OCI-LY3 (cell line): ENCODE data around the gene IMP3.

Experiments
- H2AFZ ChIP-seq: fragments of 200-600, 300-600 bp; shearing (Covaris generic); 2 replicates; pipeline ENCODE4 v1.6.0; 2014; ENCODE audit warnings: antibody characterized with exemption, low read depth, low read length
- H3K27ac ChIP-seq: fragments of 200-600, 300-600 bp; sonication (generic); 2 replicates; pipeline ENCODE4 v1.5.1; 2014; ENCODE audit warnings: mild to moderate bottlenecking, low read length, moderate library complexity, mixed read lengths
- H3K27me3 ChIP-seq: fragments of 200-600, 300-600 bp; sonication (generic); 2 replicates; pipeline ENCODE4 v1.6.1; 2014; ENCODE audit warnings: low read depth, low read length, mixed read lengths
- H3K36me3 ChIP-seq: fragments of 200-600, 300-600 bp; sonication (generic); replicated peaks from 2 replicates; pipeline ENCODE3; 2014; ENCODE audit warnings: low read depth, low read length, mixed read lengths
- H3K4me1 ChIP-seq: fragments of 300-600, 200-600 bp; sonication (generic); 2 replicates; pipeline ENCODE4 v1.6.1; 2014; ENCODE audit warnings: low read length, mixed read lengths
- H3K4me2 ChIP-seq: fragments of 200-600, 300-600 bp; sonication (generic); 2 replicates; pipeline ENCODE4 v1.6.1; 2014; ENCODE audit warnings: low read length, mixed read lengths
- H3K4me3 ChIP-seq: fragments of 300-600, 200-600 bp; sonication (generic); 2 replicates; pipeline ENCODE4 v1.5.1; 2014; ENCODE audit warnings: antibody characterized with exemption, mild to moderate bottlenecking, low read length, moderate library complexity
- H3K79me2 ChIP-seq: fragments of 300-600, 200-600 bp; shearing (Covaris generic); 2 replicates; pipeline ENCODE4 v1.6.1; 2014; ENCODE audit warnings: mild to moderate bottlenecking, low read length, mixed read lengths
- H3K9ac ChIP-seq: fragments of 300-600, 200-600 bp; shearing (Covaris generic); 2 replicates; pipeline ENCODE4 v1.6.0; 2014; ENCODE audit warnings: mild to moderate bottlenecking, low read length, moderate library complexity
- H3K9me3 ChIP-seq: fragments of 200-600, 300-600 bp; shearing (Covaris generic); 2 replicates; pipeline ENCODE4 v1.6.1; 2014; ENCODE audit warnings: low read length, mixed read lengths; ENCODE audit not compliant: insufficient read depth
- H4K20me1 ChIP-seq: fragments of 200-600, 300-600 bp; sonication (generic); 2 replicates; pipeline ENCODE4 v1.6.1; 2016; ENCODE audit warnings: low read length, mixed read lengths; ENCODE audit not compliant: insufficient read depth
- EZH2phosphoT487 ChIP-seq: fragments of 200-600 bp; shearing (Covaris generic); IDR thresholded peaks from 2 replicates; pipeline ENCODE4 v1.6.1; 2018; ENCODE audit warnings: antibody characterized with exemption, mixed run types, low read depth
- TF ChIP-seq, protein P1 (sequence below): fragments of 200-600, 300-600 bp; sonication (generic); IDR thresholded peaks from 2 replicates; pipeline ENCODE4 v1.5.1; 2014; ENCODE audit warnings: antibody characterized with exemption, low read length, low read depth

Gene IMP3

DNA sequence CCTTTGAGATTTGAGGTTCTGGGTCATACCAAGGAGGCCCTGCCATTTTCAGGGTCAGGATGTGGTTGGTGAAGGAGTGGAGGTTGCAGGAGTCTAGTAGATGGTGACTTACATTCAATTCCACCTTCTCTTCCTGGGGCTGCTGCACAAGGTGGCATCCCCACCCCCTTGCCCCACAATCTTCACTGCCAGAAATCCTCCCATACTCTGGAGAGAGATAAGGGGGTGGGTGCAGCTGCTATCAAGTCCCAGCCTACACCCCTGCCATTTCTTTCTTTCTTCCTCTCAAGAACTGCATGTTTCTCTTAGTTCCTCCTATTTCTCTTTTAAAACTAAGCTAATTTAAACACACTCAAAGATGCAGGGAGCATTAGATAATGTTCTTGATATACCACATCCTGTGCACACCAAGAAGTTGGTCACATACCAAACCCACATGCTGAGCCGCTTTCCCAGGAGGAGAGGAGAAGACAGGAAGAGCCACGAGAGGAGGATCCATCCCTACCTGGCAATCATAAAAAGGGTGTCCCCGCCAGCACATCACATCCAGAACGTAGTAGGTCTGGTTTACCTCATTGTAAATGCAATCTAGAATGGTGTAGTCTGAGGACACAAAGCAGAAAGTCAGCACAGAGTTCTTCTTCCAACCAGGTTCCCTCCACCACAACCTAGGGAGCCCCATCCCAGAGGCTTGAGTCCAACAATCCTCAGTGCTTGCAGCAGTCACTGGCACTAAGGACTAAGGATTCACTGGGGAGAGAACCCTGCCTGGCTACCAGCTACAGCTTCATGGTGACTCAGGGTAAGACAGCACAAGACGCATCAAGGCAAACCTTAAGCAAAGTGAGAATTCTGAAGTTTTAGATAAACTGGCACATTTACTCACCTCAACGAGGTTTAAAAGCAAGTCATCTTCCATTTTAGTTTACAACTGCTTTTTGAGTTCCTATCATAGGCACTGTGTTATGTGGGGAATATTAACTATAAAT is 33.0 kb downstream of the IMP3 start:
- Histone ChIP-seq H3K4me2 (no peak overlapping the region), H3K27me3 (no peaks in the 10 kb centered on the region), H3K79me2 (no peaks in the 10 kb centered on the region), H3K36me3 (peaks cover 35% of the 10 kb centered on the region), H3K9me3 (no peaks in the 10 kb centered on the region), H3K9ac (no peak overlapping the region), H3K4me1 (no peaks in the 10 kb centered on the region), H2AFZ (no peak overlapping the region), H4K20me1 (no peaks in the 10 kb centered on the region), H3K27ac (no peak overlapping the region), H3K4me3 (no peak overlapping the region)
- TF ChIP-seq, protein P1, sequence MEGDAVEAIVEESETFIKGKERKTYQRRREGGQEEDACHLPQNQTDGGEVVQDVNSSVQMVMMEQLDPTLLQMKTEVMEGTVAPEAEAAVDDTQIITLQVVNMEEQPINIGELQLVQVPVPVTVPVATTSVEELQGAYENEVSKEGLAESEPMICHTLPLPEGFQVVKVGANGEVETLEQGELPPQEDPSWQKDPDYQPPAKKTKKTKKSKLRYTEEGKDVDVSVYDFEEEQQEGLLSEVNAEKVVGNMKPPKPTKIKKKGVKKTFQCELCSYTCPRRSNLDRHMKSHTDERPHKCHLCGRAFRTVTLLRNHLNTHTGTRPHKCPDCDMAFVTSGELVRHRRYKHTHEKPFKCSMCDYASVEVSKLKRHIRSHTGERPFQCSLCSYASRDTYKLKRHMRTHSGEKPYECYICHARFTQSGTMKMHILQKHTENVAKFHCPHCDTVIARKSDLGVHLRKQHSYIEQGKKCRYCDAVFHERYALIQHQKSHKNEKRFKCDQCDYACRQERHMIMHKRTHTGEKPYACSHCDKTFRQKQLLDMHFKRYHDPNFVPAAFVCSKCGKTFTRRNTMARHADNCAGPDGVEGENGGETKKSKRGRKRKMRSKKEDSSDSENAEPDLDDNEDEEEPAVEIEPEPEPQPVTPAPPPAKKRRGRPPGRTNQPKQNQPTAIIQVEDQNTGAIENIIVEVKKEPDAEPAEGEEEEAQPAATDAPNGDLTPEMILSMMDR: no peak
- no peak for TF ChIP-seq EZH2phosphoT487

DNA sequence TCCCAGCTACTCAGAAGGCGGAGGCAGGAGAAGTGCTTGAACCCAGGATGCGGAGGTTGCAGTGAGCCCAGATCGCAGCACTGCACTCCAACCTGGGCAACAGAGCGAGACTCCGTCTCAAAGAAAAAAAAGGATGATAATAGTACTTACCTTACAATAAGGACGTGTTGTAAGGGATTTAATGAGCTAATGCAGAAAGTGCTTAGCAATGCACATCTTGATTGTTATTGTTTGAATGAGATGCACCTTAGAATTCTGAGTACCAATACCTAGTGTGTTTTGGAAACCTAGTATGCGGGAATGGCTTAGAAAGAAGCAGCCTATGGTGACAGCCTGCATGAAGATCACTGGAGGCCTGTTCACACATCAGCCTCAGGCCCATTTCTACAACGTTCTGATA is 34.0 kb downstream of the IMP3 start:
- Histone ChIP-seq H4K20me1 (no peaks in the 10 kb centered on the region), H3K4me1 (no peaks in the 10 kb centered on the region), H3K36me3 (peaks cover 35% of the 10 kb centered on the region), H3K4me3 (no peak overlapping the region), H3K9ac (no peak overlapping the region), H3K27me3 (no peaks in the 10 kb centered on the region), H3K79me2 (no peaks in the 10 kb centered on the region), H3K9me3 (no peaks in the 10 kb centered on the region), H2AFZ (no peak overlapping the region), H3K4me2 (no peak overlapping the region), H3K27ac (no peak overlapping the region)
- TF ChIP-seq, protein P1: no peak
- no peak for TF ChIP-seq EZH2phosphoT487

DNA sequence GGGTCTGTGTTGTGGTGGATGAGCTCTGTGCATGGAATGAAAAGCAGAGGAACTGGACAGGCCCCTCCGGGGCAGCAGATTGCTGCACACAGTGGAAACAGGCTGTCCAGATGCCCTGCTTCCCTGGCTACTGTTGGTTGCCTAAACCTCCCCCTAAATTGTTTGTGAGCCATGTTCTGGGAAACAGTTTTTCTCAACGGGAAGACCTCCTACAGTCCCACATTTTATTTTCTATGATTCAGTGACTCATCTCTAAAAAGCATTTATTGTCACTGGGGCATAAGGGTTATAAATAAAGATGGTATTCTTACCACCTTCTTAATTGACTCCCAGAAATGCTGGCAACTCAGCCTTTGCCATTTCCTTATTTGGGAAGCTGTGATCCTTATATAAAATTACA is 40.6 kb downstream of the IMP3 start:
- TF ChIP-seq EZH2phosphoT487: no peak
- TF ChIP-seq, protein P1: no peak
- Histone ChIP-seq H3K4me1 (no peaks in the 10 kb centered on the region), H3K9me3 (no peaks in the 10 kb centered on the region), H3K36me3 (peaks cover 42% of the 10 kb centered on the region), H3K27me3 (no peaks in the 10 kb centered on the region), H3K79me2 (no peaks in the 10 kb centered on the region), H3K4me3 (no peak overlapping the region), H2AFZ (no peak overlapping the region), H3K4me2 (no peak overlapping the region), H4K20me1 (no peaks in the 10 kb centered on the region; the same call in 1 of the 2 replicates), H3K9ac (no peak overlapping the region), H3K27ac (no peak overlapping the region)

DNA sequence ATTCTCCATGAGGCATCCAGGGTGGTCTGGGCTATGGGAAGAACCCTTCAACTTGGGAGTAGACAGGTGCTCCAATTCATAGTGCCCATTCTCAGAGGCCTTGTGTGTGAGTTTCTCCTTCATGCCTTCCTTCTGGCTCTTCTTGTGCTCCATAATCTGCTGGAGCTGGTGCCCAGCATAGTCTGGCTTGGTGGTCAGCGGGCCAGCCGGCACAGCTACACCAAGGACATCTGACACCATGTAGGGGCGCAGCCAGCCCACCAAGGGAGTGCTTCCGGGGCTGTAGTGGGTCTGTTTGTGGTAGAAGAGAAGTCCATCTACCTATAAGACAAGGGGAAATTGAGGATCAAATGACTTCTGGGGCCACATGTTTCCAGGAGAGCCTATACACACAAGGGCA is 41.7 kb downstream of the IMP3 start:
- no peak overlapping the region for H3K4me2 ChIP-seq
- no peak overlapping the region for H3K27ac ChIP-seq

More for the DNA sequence above, 41.7 kb downstream of the IMP3 start:
- no peak overlapping the region for H3K9ac ChIP-seq
- H3K4me3 ChIP-seq: no peak overlapping the region
- no peaks in the 10 kb centered on the region for H3K9me3 ChIP-seq
- no peaks in the 10 kb centered on the region for H3K79me2 ChIP-seq
- no peak overlapping the region for H2AFZ ChIP-seq
- no peaks in the 10 kb centered on the region for H3K4me1 ChIP-seq
- H3K27me3 ChIP-seq: no peaks in the 10 kb centered on the region
- TF ChIP-seq EZH2phosphoT487: no peak
- TF ChIP-seq, protein P1: no peak
- H4K20me1 ChIP-seq: no peaks in the 10 kb centered on the region; the same call in 1 of the 2 replicates
- H3K36me3 ChIP-seq: peaks cover 41% of the 10 kb centered on the region
